HEK293 (cell line): ENCODE results near the gene TSC2.

ENCODE experiments used
- KLF10 ChIP-seq: fragments of 450-650 bp; IDR thresholded peaks from 2 replicates; pipeline ENCODE4 v1.5.1; 2018; ENCODE audit warnings: missing biosample characterization, mild to moderate bottlenecking, missing genetic modification characterization
- KLF9 ChIP-seq: fragments of 450-650 bp; formaldehyde crosslinking; IDR thresholded peaks from 2 replicates; pipeline ENCODE4 v1.5.1; 2016; ENCODE audit warnings: missing biosample characterization, missing genetic modification characterization, low read depth
- MZF1 ChIP-seq: fragments of 450-650 bp; formaldehyde crosslinking; IDR thresholded peaks from 2 replicates; pipeline ENCODE4 v1.5.1; 2017; ENCODE audit warnings: missing biosample characterization, missing genetic modification characterization, borderline replicate concordance
- PRDM10 ChIP-seq: fragments of 450-650 bp; formaldehyde crosslinking; IDR thresholded peaks from 2 replicates; pipeline ENCODE4 v1.5.1; 2016; ENCODE audit warnings: missing biosample characterization, missing genetic modification characterization
- PRDM2 ChIP-seq: fragments of 450-650 bp; formaldehyde crosslinking; IDR thresholded peaks from 2 replicates; pipeline ENCODE4 v1.5.1; 2016; ENCODE audit warnings: missing biosample characterization, missing genetic modification characterization, borderline replicate concordance
- SETDB1 ChIP-seq: IDR thresholded peaks from one replicate; pipeline ENCODE4 v1.6.1; 2017; ENCODE audit warnings: mild to moderate bottlenecking, low read length, moderate library complexity, mixed read lengths; ENCODE audit not compliant: insufficient read length
- SP3 ChIP-seq: fragments of 450-650 bp; formaldehyde crosslinking; IDR thresholded peaks from 2 replicates; pipeline ENCODE4 v1.5.1; 2016; ENCODE audit warnings: missing biosample characterization, missing genetic modification characterization
- WT1 ChIP-seq: fragments of 450-650 bp; formaldehyde crosslinking; IDR thresholded peaks from 2 replicates; pipeline ENCODE4 v1.5.1; 2016; ENCODE audit warnings: missing biosample characterization, missing genetic modification characterization
- YY2 ChIP-seq: fragments of 450-650 bp; formaldehyde crosslinking; IDR thresholded peaks from 2 replicates; pipeline ENCODE4 v1.5.1; 2016; ENCODE audit warnings: missing biosample characterization, missing genetic modification characterization
- ZBTB48 ChIP-seq: fragments of 450-650 bp; formaldehyde crosslinking; IDR thresholded peaks from 2 replicates; pipeline ENCODE4 v1.5.1; 2016; ENCODE audit warnings: missing biosample characterization, missing genetic modification characterization
- ZNF112 ChIP-seq: fragments of 450-650 bp; formaldehyde crosslinking; IDR thresholded peaks from 2 replicates; pipeline ENCODE4 v1.5.0; 2017; ENCODE audit warnings: missing biosample characterization, missing genetic modification characterization
- ZNF169 ChIP-seq: fragments of 450-650 bp; formaldehyde crosslinking; IDR thresholded peaks from 2 replicates; pipeline ENCODE4 v1.5.1; 2016; ENCODE audit warnings: missing biosample characterization, missing genetic modification characterization
- ZNF18 ChIP-seq: fragments of 450-650 bp; formaldehyde crosslinking; IDR thresholded peaks from 2 replicates; pipeline ENCODE4 v1.5.1; 2016; ENCODE audit warnings: missing biosample characterization, missing genetic modification characterization
- ZNF23 ChIP-seq: fragments of 450-650 bp; formaldehyde crosslinking; IDR thresholded peaks from 2 replicates; pipeline ENCODE4 v1.5.1; 2016; ENCODE audit warnings: missing biosample characterization, missing genetic modification characterization, borderline replicate concordance
- ZNF24 ChIP-seq: fragments of 450-650 bp; formaldehyde crosslinking; IDR thresholded peaks from 2 replicates; pipeline ENCODE4 v1.5.1; 2016; ENCODE audit warnings: missing biosample characterization, missing genetic modification characterization
- ZNF280C ChIP-seq: fragments of 450-650 bp; formaldehyde crosslinking; IDR thresholded peaks from 2 replicates; pipeline ENCODE4 v1.5.1; 2016; ENCODE audit warnings: missing biosample characterization, missing genetic modification characterization
- ZNF449 ChIP-seq: fragments of 450-650 bp; formaldehyde crosslinking; IDR thresholded peaks from 2 replicates; pipeline ENCODE4 v1.5.1; 2017; ENCODE audit warnings: missing biosample characterization, mild to moderate bottlenecking, missing genetic modification characterization, moderate library complexity
- ZNF48 ChIP-seq: fragments of 450-650 bp; formaldehyde crosslinking; IDR thresholded peaks from 2 replicates; pipeline ENCODE4 v1.5.1; 2016; ENCODE audit warnings: missing biosample characterization, missing genetic modification characterization
- ZNF530 ChIP-seq: fragments of 450-650 bp; formaldehyde crosslinking; IDR thresholded peaks from 2 replicates; pipeline ENCODE4 v1.5.1; 2016; ENCODE audit warnings: low read depth, missing biosample characterization, missing genetic modification characterization
- ZNF560 ChIP-seq: fragments of 450-650 bp; formaldehyde crosslinking; IDR thresholded peaks from 2 replicates; pipeline ENCODE4 v1.5.1; 2017; ENCODE audit warnings: missing biosample characterization, missing genetic modification characterization, borderline replicate concordance
- ZNF580 ChIP-seq: fragments of 450-650 bp; formaldehyde crosslinking; IDR thresholded peaks from 2 replicates; pipeline ENCODE4 v1.5.1; 2016; ENCODE audit warnings: missing biosample characterization, missing genetic modification characterization
- ZNF768 ChIP-seq: fragments of 450-650 bp; formaldehyde crosslinking; IDR thresholded peaks from 2 replicates; pipeline ENCODE4 v1.5.1; 2018; ENCODE audit warnings: missing biosample characterization, mild to moderate bottlenecking, missing genetic modification characterization

The TSC2 gene

GRCh38 chr16:2003827-2004641 is 43.8 kb upstream of the TSC2 start (continued):
- peak; percentile 72 for TF ChIP-seq PRDM10 (tag by site-specific recombination)
- no peak for TF ChIP-seq SETDB1
- TF ChIP-seq ZNF24 (tag by site-specific recombination) = 0 out of 2 replicates have a peak, but pooled peaks have one; percentile 43
- no peak for TF ChIP-seq ZNF112 (tag by site-specific recombination)
- TF ChIP-seq SP3 = peak; percentile 65
- no peak for TF ChIP-seq ZNF560 (tag by site-specific recombination)
- no peak for TF ChIP-seq ZNF280C
- TF ChIP-seq ZNF169 (tag by site-specific recombination) = no peak
- TF ChIP-seq KLF9 = peak; percentile 97
- no peak for TF ChIP-seq ZNF18 (tag by site-specific recombination)
- TF ChIP-seq ZNF530 (tag by site-specific recombination) = no peak
- no peak for TF ChIP-seq ZNF580
- TF ChIP-seq ZNF23 (tag by site-specific recombination) = no peak
- TF ChIP-seq PRDM2 = no peak; the same call in 1 of the 2 replicates
- TF ChIP-seq WT1 (tag by site-specific recombination) = no peak
- peak; percentile 56; the same call in 1 of the 2 replicates for TF ChIP-seq ZNF768 (tag by site-specific recombination)
- TF ChIP-seq ZNF449 (tag by site-specific recombination) = peak; percentile 41; the same call in 1 of the 2 replicates
- peak; percentile 71; the same call in 1 of the 2 replicates for TF ChIP-seq KLF10 (tag by site-specific recombination)
- TF ChIP-seq YY2 (tag by site-specific recombination) = peak; percentile 54
- no peak for TF ChIP-seq MZF1 (tag by site-specific recombination)
- TF ChIP-seq ZNF48 = no peak
- TF ChIP-seq ZBTB48 (tag by site-specific recombination) = peak; percentile 82
